GM12878 (cell line): ENCODE measurements around the gene NUMB. TPM values are rescaled to one million over a fixed set of nuclear protein-coding genes. Genes with fewer than 3 reads are reported as not detected.

Source experiments
- ATAC-seq: fragments of 200-7000 bp; cut with Tn5 transposase; 3 replicates; pipeline ENCODE4 v1.9.1; 2020; ENCODE audit warnings: mild to moderate bottlenecking, moderate library complexity
- BruUV-seq: library from RNA; stranded (reverse); fragments of 400-500 nt; replicated peaks from 2 replicates; lab custom pipeline; 2021; lab: Mats Ljungman, UMichigan
- CTCF ChIA-PET: fragments of 300-600 bp; sonication (Branson Sonifier 250); formaldehyde crosslinking; extraction: SDS; loops from one replicate; lab custom pipeline; 2021; ENCODE audit warnings: inconsistent platforms; lab: Yijun Ruan, JAX
- POLR2A ChIA-PET: fragments of 350-600 bp; formaldehyde crosslinking; extraction: SDS; loops from one replicate; lab custom pipeline; 2021; ENCODE audit warnings: inconsistent platforms; lab: Charles Lee
- RAD21 ChIA-PET: fragments of 300-600 bp; sonication (Branson Sonifier 250); formaldehyde crosslinking; loops from one replicate; lab custom pipeline; 2023; ENCODE audit warnings: antibody characterized with exemption; ENCODE audit not compliant: unreplicated experiment; lab: Charles Lee
- SMC1A ChIA-PET: fragments of 300-600 bp; sonication (Branson Sonifier 250); formaldehyde crosslinking; loops from one replicate; lab custom pipeline; 2023; ENCODE audit not compliant: unreplicated experiment, uncharacterized antibody; lab: Charles Lee
- DNase-seq: peaks from one replicate; pipeline ENCODE4 v3.0.0-alpha.2; 2011; ENCODE audit warnings: low read depth, low spot score
- FAIRE-seq: peaks from 3 replicates; lab custom pipeline; 2011; peaks lifted over from hg19 to GRCh38; lab: Jason Lieb, UNC
- H2AFZ ChIP-seq: 2 replicates; pipeline ENCODE4 v1.6.0; 2011; ENCODE audit warnings: low read depth, low read length, control low read depth; ENCODE audit not compliant: control insufficient read depth
- H3K27ac ChIP-seq: 2 replicates; pipeline ENCODE4 v1.5.1; 2011; ENCODE audit warnings: control low read depth; ENCODE audit not compliant: control insufficient read depth, insufficient read depth
- H3K27me3 ChIP-seq, 2 experiments: replicated peaks in 1 of 2; 2 replicates each; pipeline versions ENCODE4 v1.6.0 to v1.6.1; 2011; ENCODE audit warnings: low read length in 1 of 2; ENCODE audit not compliant: control insufficient read depth in 2 of 2, insufficient read depth in 2 of 2
- H3K36me3 ChIP-seq, 2 experiments: 2 replicates each; pipeline ENCODE4 v1.5.1; 2011; ENCODE audit warnings: low read length in 1 of 2; ENCODE audit not compliant: control insufficient read depth in 2 of 2, insufficient read depth in 2 of 2
- H3K4me1 ChIP-seq: 2 replicates; pipeline ENCODE4 v1.6.1; 2011; ENCODE audit warnings: mild to moderate bottlenecking, low read length, moderate library complexity, mixed read lengths; ENCODE audit not compliant: control insufficient read depth, insufficient read depth
- H3K4me2 ChIP-seq: 2 replicates; pipeline ENCODE4 v1.6.0; 2011; ENCODE audit warnings: control low read depth; ENCODE audit not compliant: control insufficient read depth, insufficient read depth
- H3K4me3 ChIP-seq: fragments of 200-600 bp; sonication (generic); 2 replicates; pipeline ENCODE4 v1.5.1; 2016
- H3K79me2 ChIP-seq: 2 replicates; pipeline ENCODE4 v1.6.0; 2011; ENCODE audit warnings: low read length; ENCODE audit not compliant: control insufficient read depth, insufficient read depth
- H3K9ac ChIP-seq: 2 replicates; pipeline ENCODE4 v1.8.0; 2011; ENCODE audit warnings: low read length, control low read depth, mixed read lengths; ENCODE audit not compliant: control insufficient read depth, insufficient read depth
- H3K9me3 ChIP-seq: replicated peaks from 3 replicates; pipeline ENCODE4 v1.5.1; 2011; ENCODE audit warnings: mild to moderate bottlenecking, low read length; ENCODE audit not compliant: control insufficient read depth, insufficient read depth
- H4K20me1 ChIP-seq: 2 replicates; pipeline ENCODE4 v1.6.0; 2011; ENCODE audit not compliant: control insufficient read depth, insufficient read depth
- BCL11A ChIP-seq: IDR thresholded peaks from 2 replicates; pipeline ENCODE4 v1.6.1; 2011; ENCODE audit warnings: low read depth, low read length
- BRCA1 ChIP-seq: IDR thresholded peaks from 2 replicates; pipeline ENCODE4 v1.6.1; 2011; ENCODE audit warnings: low read depth, low read length, improper control_type of control experiment
- CBX5 ChIP-seq: sonication (generic); IDR thresholded peaks from 2 replicates; pipeline ENCODE4 v1.6.1; 2016; ENCODE audit warnings: low read depth, moderate library complexity, mild to moderate bottlenecking, inconsistent platforms
- CEBPB ChIP-seq, 2 experiments: fragments of 150-350 bp in 1 of 2; IDR thresholded peaks; 2 replicates each; pipeline ENCODE4 v1.6.1; 2012 to 2014; ENCODE audit warnings: low read depth in 2 of 2, low read length in 2 of 2, borderline replicate concordance in 1 of 2, inconsistent platforms in 1 of 2
- CEBPZ ChIP-seq: fragments of 150-350 bp; IDR thresholded peaks from 2 replicates; pipeline ENCODE4 v1.6.1; 2016; ENCODE audit warnings: low read depth, low read length
- CREB1 ChIP-seq: IDR thresholded peaks from 2 replicates; pipeline ENCODE4 v1.6.1; 2012; ENCODE audit warnings: low read depth, mild to moderate bottlenecking, inconsistent platforms
- CTCF ChIP-seq, 3 experiments: IDR thresholded peaks in 2 of 3; conservative IDR thresholded peaks in 1 of 3; 2 replicates each; pipeline ENCODE4 v1.5.1; 2011; ENCODE audit warnings: low read depth in 3 of 3, low read length in 3 of 3, mild to moderate bottlenecking in 3 of 3, control low read depth in 2 of 3, moderate library complexity in 2 of 3, inconsistent platforms in 1 of 3, mixed read lengths in 1 of 3; ENCODE audit not compliant: control insufficient read depth in 2 of 3, insufficient read depth in 1 of 3; ENCODE audit errors: extremely low read depth in 1 of 3
- IRF4 ChIP-seq: IDR thresholded peaks from 2 replicates; pipeline ENCODE4 v1.6.1; 2011; ENCODE audit warnings: low read depth, low read length
- MYB ChIP-seq: fragments of 150-350 bp; IDR thresholded peaks from 2 replicates; pipeline ENCODE4 v1.6.1; 2014; ENCODE audit warnings: mild to moderate bottlenecking, low read depth, low read length, borderline replicate concordance
- NBN ChIP-seq: fragments of 450-650 bp; IDR thresholded peaks from 2 replicates; pipeline ENCODE4 v1.6.1; 2016
- NR2F1 ChIP-seq: fragments of 450-650 bp; conservative IDR thresholded peaks from 2 replicates; pipeline ENCODE4 v1.6.1; 2017; ENCODE audit warnings: mild to moderate bottlenecking
- PML ChIP-seq: IDR thresholded peaks from 2 replicates; pipeline ENCODE4 v1.6.1; 2012; ENCODE audit warnings: low read length, inconsistent platforms
- RAD21 ChIP-seq: IDR thresholded peaks from 2 replicates; pipeline ENCODE4 v1.6.1; 2011; ENCODE audit warnings: mild to moderate bottlenecking, low read depth, low read length, moderate library complexity; ENCODE audit not compliant: insufficient read depth
- SIN3A ChIP-seq: IDR thresholded peaks from 2 replicates; pipeline ENCODE4 v1.6.1; 2012; ENCODE audit warnings: low read depth, low read length, improper control_type of control experiment
- SMARCA5 ChIP-seq: fragments of 450-650 bp; IDR thresholded peaks from 2 replicates; pipeline ENCODE4 v1.6.1; 2017; ENCODE audit warnings: mild to moderate bottlenecking
- SMC3 ChIP-seq: IDR thresholded peaks from 2 replicates; pipeline ENCODE4 v1.6.1; 2011; ENCODE audit warnings: low read length, improper control_type of control experiment, borderline replicate concordance
- SPI1 ChIP-seq: IDR thresholded peaks from 2 replicates; pipeline ENCODE4 v1.6.1; 2011; ENCODE audit warnings: low read depth, mild to moderate bottlenecking, low read length, moderate library complexity, borderline replicate concordance; ENCODE audit not compliant: insufficient read depth
- USF1 ChIP-seq: IDR thresholded peaks from 2 replicates; pipeline ENCODE4 v1.6.1; 2011; ENCODE audit warnings: borderline replicate concordance, low read depth, mild to moderate bottlenecking, moderate library complexity, mixed read lengths, low read length; ENCODE audit not compliant: insufficient read depth; ENCODE audit errors: extremely low read length
- YY1 ChIP-seq: IDR thresholded peaks from 2 replicates; pipeline ENCODE4 v1.6.1; 2011; ENCODE audit warnings: low read depth, mild to moderate bottlenecking, low read length
- WGBS: methylation state at CpG from one replicate; pipeline ENCODE4 v1.1.6; 2016; ENCODE audit warnings: low lambda C conversion rate; ENCODE audit not compliant: insufficient replicate concordance, insufficient coverage; ENCODE audit errors: missing lambda C conversion rate; 5-methylcytosine and 5-hydroxymethylcytosine counted together
- in situ Hi-C: fragments of 300-500 bp; cut with MboI; formaldehyde crosslinking; loops from 9 replicates; pipeline ENCODE4 v1.14.3; 2018; ENCODE audit warnings: mixed read lengths
- intact Hi-C: fragments of 100-400 bp; cut with micrococcal nuclease; formaldehyde crosslinking; loops from one replicate; pipeline ENCODE4 v1.14.2; 2022; ENCODE audit not compliant: unreplicated experiment
- polyA plus RNA-seq, 11 experiments: library from polyadenylated mRNA; depleted of rRNA in 4 of 11; unstranded in 6 of 11; stranded (reverse) in 5 of 11; fragments of >200 nt; fragmentation: Nextera tagmentation in 4 of 11; fragmentation: Illumina TruSeq in 1 of 11; extraction: Ambion mirVana in 4 of 11; extraction: Trizol in 1 of 11; gene quantifications; 1 replicate in 1 of 11; 2 replicates in 10 of 11; pipeline versions ENCODE4 v1.2.1 to v1.2.3, GENCODE V29; 2011 to 2016; ENCODE audit warnings: inconsistent platforms in 2 of 11, missing spikeins in 2 of 11, low read depth in 1 of 11
- total RNA-seq, 4 experiments: library from RNA; depleted of rRNA in 3 of 4; stranded (reverse); fragments of >200 nt in 3 of 4; fragmentation: Illumina TruSeq in 1 of 4; extraction: Trizol in 1 of 4; gene quantifications; 2 replicates each; pipeline versions ENCODE4 v1.2.1 to v1.2.3, GENCODE V29; 2013 to 2021

The NUMB gene
- total and polyA plus RNA-seq, 10 of the 15 experiments (the other 5 are each of a cell fraction or from before 2014, with no cell fraction given) = 22.0 to 147 (median 48.9) TPM

DNA sequence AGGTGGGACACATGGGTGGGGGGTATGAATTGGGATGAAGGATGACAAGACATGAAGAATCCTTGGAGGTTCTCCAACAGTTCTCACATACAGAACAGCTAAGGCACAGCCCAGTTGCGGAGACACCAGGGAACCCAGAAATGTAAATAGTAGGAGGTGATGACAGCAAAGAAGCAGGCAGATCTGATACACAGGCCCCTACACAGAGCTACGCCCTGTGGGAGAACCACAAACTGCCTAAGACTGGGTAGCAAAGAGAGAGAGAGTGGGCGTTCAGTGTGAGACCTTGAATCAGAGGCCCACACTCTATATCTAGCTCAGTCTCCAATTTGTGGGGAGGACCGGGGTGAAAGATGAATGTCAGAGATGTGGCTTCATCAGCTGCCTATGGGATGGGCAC lies 9.5 kb upstream of the NUMB start (continued):
- TF ChIP-seq NBN = 0 out of 2 replicates have a peak, but pooled peaks have one; percentile 40
- TF ChIP-seq YY1 = no peak
- TF ChIP-seq MYB = no peak
- TF ChIP-seq PML = no peak
- TF ChIP-seq CREB1 = no peak
- TF ChIP-seq RAD21 = 0 out of 2 replicates have a peak, but pooled peaks have one; percentile 6
- TF ChIP-seq BCL11A = no peak
- no peak for TF ChIP-seq SIN3A
- no peak for TF ChIP-seq SPI1
- TF ChIP-seq CTCF (IDR thresholded peaks at IDR 0.05 in 2 of 3, conservative IDR thresholded peaks at IDR 0.05 in 1 of 3; ENCODE audit: control insufficient read depth in 2 of 3, extremely low read depth in 1 of 3, insufficient read depth in 1 of 3, low read depth in 3 of 3, low read length in 3 of 3) = no peak
- TF ChIP-seq IRF4 = no peak
- no peak for TF ChIP-seq SMARCA5

DNA sequence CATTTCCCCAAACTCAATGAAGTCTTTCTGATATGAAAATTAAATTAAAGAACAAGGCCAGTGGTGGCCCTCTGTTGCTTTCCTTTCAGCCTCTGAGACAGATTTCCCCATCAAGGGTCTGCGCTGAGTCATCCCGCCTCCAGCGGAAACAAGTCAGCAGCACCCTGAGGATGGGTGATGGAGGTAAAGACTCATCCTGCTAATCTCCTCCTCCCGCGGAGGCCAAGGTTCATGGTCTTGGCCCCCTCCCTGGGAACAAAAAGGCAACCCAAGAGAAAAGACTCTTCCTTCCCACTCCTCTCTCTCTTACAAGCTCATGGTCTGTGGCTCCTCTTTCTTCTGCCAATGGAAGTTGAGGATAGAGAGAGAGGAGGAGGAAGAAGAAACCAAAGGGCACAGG lies 9.0 kb upstream of the NUMB start:
- Histone ChIP-seq H3K4me1 (peaks cover 30% of the 10 kb centered on the region), H3K27ac (no peak overlapping the region), H3K36me3 (no peaks in the 10 kb centered on the region), H4K20me1 (no peaks in the 10 kb centered on the region), H3K9me3 (no peaks in the 10 kb centered on the region), H3K79me2 (no peaks in the 10 kb centered on the region), H2AFZ (no peak overlapping the region), H3K9ac (no peak overlapping the region), H3K4me2 (no peak overlapping the region), H3K4me3 (no peak overlapping the region), H3K27me3 (no peaks in the 10 kb centered on the region)
- no peak for FAIRE-seq
- POLR2A ChIA-PET = interaction anchor here (0.6 to 7.5 kb wide), 9 partner anchors 10 to 1065 kb away, joined by 3 to 42 read pairs (median 7); partner anchors contain the start of gene NUMB
- 98% methylated on average over 5 of the region's 5 CpGs for WGBS
- no TSS peak for BruUV-seq
- no peak for DNase-seq
- RAD21 ChIA-PET = interaction anchor here (0.6 to 26.5 kb wide), 17 partner anchors 9 to 323 kb away, joined by 3 to 591 read pairs (median 8); partner anchors contain the start of gene NUMB
- intact Hi-C loops (no loop called here), in situ Hi-C loops (loop anchor here (5.0 kb wide), 1 partner anchor 175 kb away; no protein-coding TSS in a partner anchor)
- no peak for ATAC-seq
- SMC1A ChIA-PET = interaction anchor here (0.6 to 17.1 kb wide), 20 partner anchors 9 to 295 kb away, joined by 3 to 311 read pairs (median 5); partner anchors contain the start of genes NUMB and RIOX1
- CTCF ChIA-PET = interaction anchor here (0.9 to 19.2 kb wide), 17 partner anchors 10 to 324 kb away, joined by 3 to 252 read pairs (median 4); no protein-coding TSS in a partner anchor
- TF ChIP-seq SMC3 = no peak
- no peak for TF ChIP-seq CBX5
- TF ChIP-seq BRCA1 = no peak
- no peak for TF ChIP-seq SPI1
- no peak for TF ChIP-seq CEBPB (IDR thresholded peaks at IDR 0.05; ENCODE audit: borderline replicate concordance in 1 of 2, low read depth in 2 of 2, low read length in 2 of 2)
- TF ChIP-seq USF1 = no peak
- no peak for TF ChIP-seq NR2F1
- TF ChIP-seq CEBPZ = no peak
